ENCODE data around the gene FAM47E.
"Not testable (repeated sequence)": the region's sequence is repeated elsewhere in the genome, so short reads cannot be mapped to it uniquely, and the experiment has no call there.

FAM47E gene

GRCh38 chr4:76226418-76226817 lies 25.1 kb upstream of the FAM47E start:
- no peak for DNase-seq

- DNase-seq = no peak
Measured at GRCh38 chr4:76232681-76233080, 18.8 kb upstream of the FAM47E start.

- no peak for DNase-seq
Measured at GRCh38 chr4:76233083-76233482, 18.4 kb upstream of the FAM47E start.

- no peak for DNase-seq
Measured at GRCh38 chr4:76233529-76233928, 18.0 kb upstream of the FAM47E start.

- no peak for DNase-seq
Measured at GRCh38 chr4:76233967-76234678, 17.4 kb upstream of the FAM47E start.

- DNase-seq = no peak
Measured at GRCh38 chr4:76234679-76235044, 16.9 kb upstream of the FAM47E start.

- no peak for DNase-seq
Measured at GRCh38 chr4:76235407-76235806, 16.1 kb upstream of the FAM47E start.

- DNase-seq = no peak
Measured at GRCh38 chr4:76235915-76236314, 15.6 kb upstream of the FAM47E start.

GRCh38 chr4:76238236-76238635 lies 13.3 kb upstream of the FAM47E start:
- DNase-seq = no peak

GRCh38 chr4:76238701-76239100 lies 12.8 kb upstream of the FAM47E start:
- no peak for DNase-seq

GRCh38 chr4:76240236-76240635 lies 11.3 kb upstream of the FAM47E start:
- DNase-seq = no peak

GRCh38 chr4:76243877-76244276 lies 7.6 kb upstream of the FAM47E start:
- not testable (repeated sequence) for DNase-seq

- DNase-seq = no peak
Measured at GRCh38 chr4:76246025-76246424, 5.5 kb upstream of the FAM47E start.

- no peak for DNase-seq
Measured at GRCh38 chr4:76246852-76247251, 4.7 kb upstream of the FAM47E start.

GRCh38 chr4:76250962-76251361 lies 559 bp upstream of the FAM47E start:
- no peak for DNase-seq

- DNase-seq = no peak
Measured at GRCh38 chr4:76252271-76252653, 741 bp downstream of the FAM47E start.

- no peak for DNase-seq
Measured at GRCh38 chr4:76253511-76253910, 2.0 kb downstream of the FAM47E start.

- no peak for DNase-seq
Measured at GRCh38 chr4:76256032-76256431, 4.5 kb downstream of the FAM47E start.

GRCh38 chr4:76256968-76257367 lies 5.4 kb downstream of the FAM47E start:
- no peak for DNase-seq

- no peak for DNase-seq
Measured at GRCh38 chr4:76257824-76258223, 6.3 kb downstream of the FAM47E start.

GRCh38 chr4:76260571-76260970 lies 9.1 kb downstream of the FAM47E start:
- no peak for DNase-seq

- DNase-seq = no peak
Measured at GRCh38 chr4:76265631-76266218, 14.2 kb downstream of the FAM47E start.

- DNase-seq = no peak
Measured at GRCh38 chr4:76266627-76267026, 15.1 kb downstream of the FAM47E start.

- no peak for DNase-seq
Measured at GRCh38 chr4:76267811-76268210, 16.3 kb downstream of the FAM47E start.
